Measurements from ENCODE around the gene LRRC10B.

The LRRC10B gene

DNA sequence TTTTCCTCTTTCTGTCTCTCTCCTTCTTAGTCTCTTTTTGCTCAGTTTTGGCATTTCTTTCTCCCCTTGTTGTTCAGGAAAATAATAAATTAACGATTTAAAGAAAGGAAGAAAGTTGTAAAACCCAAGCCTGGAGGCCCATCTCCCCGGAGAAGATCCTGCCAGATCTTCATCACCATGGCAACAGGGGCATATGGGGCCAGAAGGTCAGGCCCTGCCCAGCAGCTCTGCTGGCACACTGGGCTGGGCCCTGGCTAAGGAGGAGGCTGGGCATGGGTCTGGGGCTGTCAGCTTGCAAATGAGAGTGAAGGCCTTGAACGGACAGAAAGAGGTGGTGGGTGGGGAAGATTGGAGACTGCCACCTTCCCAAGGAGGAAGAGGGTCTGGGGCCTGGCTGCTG, 2.8 kb downstream of the LRRC10B start:
- Histone ChIP-seq H3K4me3 (ENCODE audit: low read depth in 1 of 2, low read length in 2 of 2) (no peak overlapping the region), H3K27me3 (ENCODE audit: low read depth, low read length) (peaks cover 22% of the 10 kb centered on the region), H3K36me3 (ENCODE audit: control insufficient read depth in 1 of 2, insufficient read depth in 2 of 2, low read length in 2 of 2) (no peaks in the 10 kb centered on the region), H3K9me3 (ENCODE audit: control insufficient read depth in 1 of 2, low read length in 2 of 2) (no peaks in the 10 kb centered on the region), H3K4me1 (ENCODE audit: control insufficient read depth in 1 of 2, insufficient read depth in 2 of 2, low read length in 2 of 2) (peaks cover 0 to 20% of the 10 kb centered on the region in 2 donors), H3K27ac (ENCODE audit: low read length) (no peak overlapping the region)

DNA sequence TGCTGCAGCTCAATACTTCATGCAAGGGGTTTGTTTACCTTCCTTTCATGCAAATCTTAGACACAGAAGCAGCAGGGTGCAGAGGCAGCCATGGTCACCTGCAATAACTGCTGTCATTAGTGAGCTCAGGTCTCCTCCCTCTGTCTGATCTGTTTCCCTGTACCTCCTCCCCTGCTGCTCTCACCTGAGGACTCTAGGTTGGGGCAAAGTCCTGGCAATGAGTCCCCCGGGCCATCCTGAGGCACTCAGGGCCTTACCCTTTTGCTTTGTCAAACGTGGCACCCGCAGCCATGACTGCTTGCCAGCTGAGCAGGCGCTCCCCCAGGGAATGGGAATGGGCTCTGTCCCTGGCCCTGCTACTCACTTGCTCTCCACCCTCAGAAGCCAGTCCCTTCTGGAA, 3.9 kb downstream of the LRRC10B start:
- no peaks in the 10 kb centered on the region for H3K36me3 ChIP-seq (ENCODE audit: control insufficient read depth in 1 of 2, insufficient read depth in 2 of 2, low read length in 2 of 2)
- no peak overlapping the region for H3K4me3 ChIP-seq (ENCODE audit: low read depth in 1 of 2, low read length in 2 of 2)
- peaks cover 20% of the 10 kb centered on the region for H3K27me3 ChIP-seq (ENCODE audit: low read depth, low read length)
- no peaks in the 10 kb centered on the region for H3K9me3 ChIP-seq (ENCODE audit: control insufficient read depth in 1 of 2, low read length in 2 of 2)
- H3K4me1 ChIP-seq (ENCODE audit: control insufficient read depth in 1 of 2, insufficient read depth in 2 of 2, low read length in 2 of 2), result peaks cover 0 to 26% of the 10 kb centered on the region in 2 donors
- H3K27ac ChIP-seq (ENCODE audit: low read length), result peak overlapping the region; percentile 14

DNA sequence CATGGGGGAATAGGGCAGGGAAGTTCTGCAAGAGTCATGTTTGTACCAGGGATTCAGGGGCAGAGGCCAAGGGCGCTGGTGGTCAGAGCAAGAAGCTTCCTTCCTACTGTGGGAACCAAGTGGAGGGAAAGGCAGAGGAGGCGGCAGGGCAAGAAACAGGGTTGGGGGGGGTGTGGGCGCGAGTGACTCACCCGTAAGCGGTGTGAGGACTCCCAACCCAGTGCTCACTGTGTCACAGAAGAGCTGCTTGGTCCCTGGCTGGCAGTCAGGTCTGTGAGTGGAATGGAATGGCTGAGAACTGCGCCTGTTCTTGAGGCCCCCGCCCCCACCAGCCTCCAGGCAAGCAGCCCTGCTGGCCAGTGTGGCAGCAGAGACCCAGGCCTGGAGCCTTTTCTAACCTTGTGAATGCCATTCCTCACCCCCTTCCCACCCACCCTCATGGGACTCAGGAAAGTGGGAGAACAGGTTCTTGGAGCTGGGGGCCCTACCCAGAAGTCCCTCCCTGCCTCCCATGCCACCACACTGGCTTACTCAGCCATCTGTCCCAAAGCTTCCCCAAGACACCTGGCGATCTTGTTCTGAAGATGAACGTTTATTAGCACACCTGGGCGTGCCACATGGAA, 4.7 kb downstream of the LRRC10B start:
- Histone ChIP-seq H3K36me3 (ENCODE audit: control insufficient read depth in 1 of 2, insufficient read depth in 2 of 2, low read length in 2 of 2) (no peaks in the 10 kb centered on the region), H3K9me3 (ENCODE audit: control insufficient read depth in 1 of 2, low read length in 2 of 2) (no peaks in the 10 kb centered on the region), H3K4me3 (ENCODE audit: low read depth in 1 of 2, low read length in 2 of 2) (no peak overlapping the region), H3K4me1 (ENCODE audit: control insufficient read depth in 1 of 2, insufficient read depth in 2 of 2, low read length in 2 of 2) (peaks cover 0 to 26% of the 10 kb centered on the region in 2 donors), H3K27ac (ENCODE audit: low read length) (no peak overlapping the region), H3K27me3 (ENCODE audit: low read depth, low read length) (peaks cover 12% of the 10 kb centered on the region)

DNA sequence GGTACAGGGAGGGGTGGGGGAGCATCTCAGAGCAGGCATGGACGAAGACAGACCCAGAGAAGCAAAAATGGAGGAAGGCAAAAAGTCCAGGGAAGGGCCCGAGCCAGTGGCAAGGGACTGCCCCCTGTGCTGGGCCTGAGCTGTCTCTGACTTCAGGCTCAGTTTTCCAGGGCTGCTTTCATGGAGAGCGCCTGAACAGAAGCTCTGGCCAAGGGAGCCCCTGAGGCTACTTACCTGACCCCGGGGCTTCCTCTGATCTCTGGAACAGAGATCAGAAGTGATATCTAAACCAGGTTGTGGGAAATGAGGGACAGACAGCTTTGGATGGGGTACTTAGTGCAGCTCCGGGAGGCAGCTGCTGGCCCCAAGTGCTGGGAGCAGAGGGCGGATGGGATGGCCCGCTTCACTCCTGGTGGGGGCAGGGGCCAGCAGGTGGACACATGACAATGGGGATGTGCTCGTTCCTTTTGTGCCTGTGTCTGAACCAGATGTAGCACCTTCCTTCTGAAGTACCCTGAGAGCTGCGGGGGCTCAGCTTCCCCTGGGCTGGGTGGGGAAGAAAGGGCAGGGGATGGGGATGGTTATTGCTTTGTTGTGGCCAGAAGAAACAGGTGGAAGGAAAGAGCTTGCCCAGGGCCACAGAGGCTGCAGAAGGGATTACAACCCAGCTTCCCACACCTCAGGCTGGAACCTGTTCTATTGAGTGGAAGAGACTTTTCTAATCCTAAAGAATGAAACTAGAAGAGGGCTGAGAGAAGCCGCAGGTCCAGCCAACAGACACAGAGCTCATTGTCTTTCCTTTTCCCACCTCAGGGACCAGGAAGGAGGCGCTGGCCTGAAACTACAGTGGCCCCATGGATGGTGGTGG, 5.7 kb downstream of the LRRC10B start:
- Histone ChIP-seq H3K36me3 (ENCODE audit: control insufficient read depth in 1 of 2, insufficient read depth in 2 of 2, low read length in 2 of 2) (no peaks in the 10 kb centered on the region), H3K4me3 (ENCODE audit: low read depth in 1 of 2, low read length in 2 of 2) (no peak overlapping the region), H3K27ac (ENCODE audit: low read length) (no peak overlapping the region), H3K27me3 (ENCODE audit: low read depth, low read length) (peaks cover 12% of the 10 kb centered on the region), H3K4me1 (ENCODE audit: control insufficient read depth in 1 of 2, insufficient read depth in 2 of 2, low read length in 2 of 2) (peaks cover 0 to 22% of the 10 kb centered on the region in 2 donors), H3K9me3 (ENCODE audit: control insufficient read depth in 1 of 2, low read length in 2 of 2) (no peaks in the 10 kb centered on the region)

DNA sequence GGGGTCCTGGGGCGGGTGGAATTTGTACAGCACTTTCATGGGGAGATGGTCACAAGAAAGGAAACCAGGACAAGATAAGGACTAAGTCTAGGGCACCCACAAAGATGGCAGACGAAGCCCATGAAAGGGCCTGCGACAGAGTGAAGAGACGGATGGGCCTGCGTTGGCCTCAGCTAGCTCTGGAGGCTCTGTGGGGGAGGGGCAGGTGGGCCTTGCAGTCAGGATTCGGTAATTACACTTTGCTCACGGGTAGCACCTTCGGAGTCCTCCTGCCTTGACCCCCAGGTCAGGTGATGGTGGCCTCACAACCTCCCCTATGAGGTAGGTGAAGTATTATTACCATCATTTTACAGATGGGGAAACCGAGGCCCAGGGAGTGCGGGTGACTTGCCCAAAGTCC, 7.1 kb downstream of the LRRC10B start:
- Histone ChIP-seq H3K36me3 (ENCODE audit: control insufficient read depth in 1 of 2, insufficient read depth in 2 of 2, low read length in 2 of 2) (no peaks in the 10 kb centered on the region), H3K27me3 (ENCODE audit: low read depth, low read length) (peaks cover 5% of the 10 kb centered on the region), H3K4me3 (ENCODE audit: low read depth in 1 of 2, low read length in 2 of 2) (no peak overlapping the region), H3K9me3 (ENCODE audit: control insufficient read depth in 1 of 2, low read length in 2 of 2) (no peaks in the 10 kb centered on the region), H3K4me1 (ENCODE audit: control insufficient read depth in 1 of 2, insufficient read depth in 2 of 2, low read length in 2 of 2) (peaks cover 0 to 10% of the 10 kb centered on the region in 2 donors), H3K27ac (ENCODE audit: low read length) (no peak overlapping the region)

DNA sequence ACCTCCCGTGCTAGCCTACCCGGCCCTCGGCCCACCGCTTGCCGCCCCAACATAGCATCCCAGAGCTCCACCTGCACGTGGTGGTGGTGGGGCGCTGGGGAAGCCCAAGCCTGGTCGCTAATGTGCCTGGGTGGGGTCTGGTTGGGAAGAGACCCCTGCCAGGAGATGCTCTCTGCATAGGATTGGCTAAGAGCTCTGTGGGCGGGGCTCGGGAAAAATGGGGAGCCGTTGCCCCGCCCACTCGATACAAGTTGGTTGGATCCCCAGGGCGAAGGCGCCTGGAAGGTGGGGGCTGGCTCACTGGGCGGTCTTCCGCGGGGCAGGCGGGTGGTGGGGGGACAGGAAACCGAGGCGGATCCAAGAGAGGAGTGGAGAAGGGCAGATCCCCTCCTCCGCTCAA, 7.6 kb downstream of the LRRC10B start:
- Histone ChIP-seq H3K4me3 (ENCODE audit: low read depth in 1 of 2, low read length in 2 of 2) (peak overlapping the region in 1 of 2 donors; percentile 47), H3K9me3 (ENCODE audit: control insufficient read depth in 1 of 2, low read length in 2 of 2) (no peaks in the 10 kb centered on the region), H3K36me3 (ENCODE audit: control insufficient read depth in 1 of 2, insufficient read depth in 2 of 2, low read length in 2 of 2) (no peaks in the 10 kb centered on the region), H3K27ac (ENCODE audit: low read length) (no peak overlapping the region), H3K27me3 (ENCODE audit: low read depth, low read length) (peaks cover 5% of the 10 kb centered on the region), H3K4me1 (ENCODE audit: control insufficient read depth in 1 of 2, insufficient read depth in 2 of 2, low read length in 2 of 2) (peaks cover 0 to 10% of the 10 kb centered on the region in 2 donors)

DNA sequence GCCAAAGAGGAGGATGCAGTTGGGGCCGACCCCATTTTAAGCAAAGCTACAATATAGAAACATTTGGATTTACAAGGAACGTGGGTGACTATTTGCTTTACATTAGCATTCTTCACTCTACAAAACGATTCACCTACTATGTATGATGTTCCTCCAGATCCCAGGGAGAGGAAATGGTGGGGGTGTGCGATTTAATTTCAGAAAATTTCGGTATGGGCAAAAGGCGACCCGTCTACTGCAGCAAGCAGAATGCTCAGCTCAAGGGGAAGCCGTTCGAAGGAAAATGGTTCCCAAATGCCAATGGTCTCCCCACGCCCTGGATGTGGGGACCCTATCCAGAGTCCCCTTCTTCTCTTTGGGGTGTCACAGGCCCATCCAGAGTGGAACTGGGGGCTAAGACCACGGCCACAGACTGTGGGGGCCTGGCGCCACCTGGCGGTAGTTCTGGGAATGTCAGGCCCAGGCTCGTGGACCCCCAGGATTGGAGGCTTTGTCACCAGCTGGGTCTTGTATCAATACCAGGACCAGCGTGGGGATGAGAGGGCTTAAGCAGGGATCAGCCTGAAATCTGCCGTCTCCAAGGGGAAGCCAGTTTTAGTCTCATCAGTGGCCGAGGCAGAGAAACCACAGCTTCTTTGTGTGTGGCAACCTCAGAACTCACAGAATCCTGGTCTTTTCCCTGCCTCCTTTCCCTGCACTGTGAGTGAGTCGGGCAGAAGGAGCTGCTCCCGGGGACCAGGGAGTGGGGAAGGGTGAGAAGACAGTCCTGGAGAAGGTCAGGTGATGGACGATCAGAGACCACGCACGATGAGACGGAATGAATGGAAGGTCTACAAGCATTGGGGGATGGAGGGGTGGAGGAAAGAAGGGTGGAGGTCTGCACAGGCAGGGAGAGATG, 8.4 kb downstream of the LRRC10B start:
- Histone ChIP-seq H3K4me1 (ENCODE audit: control insufficient read depth in 1 of 2, insufficient read depth in 2 of 2, low read length in 2 of 2) (peaks cover 0 to 10% of the 10 kb centered on the region in 2 donors), H3K27ac (ENCODE audit: low read length) (no peak overlapping the region), H3K4me3 (ENCODE audit: low read depth in 1 of 2, low read length in 2 of 2) (peak overlapping the region; percentile 37 to 47), H3K36me3 (ENCODE audit: control insufficient read depth in 1 of 2, insufficient read depth in 2 of 2, low read length in 2 of 2) (no peaks in the 10 kb centered on the region), H3K27me3 (ENCODE audit: low read depth, low read length) (no peaks in the 10 kb centered on the region), H3K9me3 (ENCODE audit: control insufficient read depth in 1 of 2, low read length in 2 of 2) (no peaks in the 10 kb centered on the region)

DNA sequence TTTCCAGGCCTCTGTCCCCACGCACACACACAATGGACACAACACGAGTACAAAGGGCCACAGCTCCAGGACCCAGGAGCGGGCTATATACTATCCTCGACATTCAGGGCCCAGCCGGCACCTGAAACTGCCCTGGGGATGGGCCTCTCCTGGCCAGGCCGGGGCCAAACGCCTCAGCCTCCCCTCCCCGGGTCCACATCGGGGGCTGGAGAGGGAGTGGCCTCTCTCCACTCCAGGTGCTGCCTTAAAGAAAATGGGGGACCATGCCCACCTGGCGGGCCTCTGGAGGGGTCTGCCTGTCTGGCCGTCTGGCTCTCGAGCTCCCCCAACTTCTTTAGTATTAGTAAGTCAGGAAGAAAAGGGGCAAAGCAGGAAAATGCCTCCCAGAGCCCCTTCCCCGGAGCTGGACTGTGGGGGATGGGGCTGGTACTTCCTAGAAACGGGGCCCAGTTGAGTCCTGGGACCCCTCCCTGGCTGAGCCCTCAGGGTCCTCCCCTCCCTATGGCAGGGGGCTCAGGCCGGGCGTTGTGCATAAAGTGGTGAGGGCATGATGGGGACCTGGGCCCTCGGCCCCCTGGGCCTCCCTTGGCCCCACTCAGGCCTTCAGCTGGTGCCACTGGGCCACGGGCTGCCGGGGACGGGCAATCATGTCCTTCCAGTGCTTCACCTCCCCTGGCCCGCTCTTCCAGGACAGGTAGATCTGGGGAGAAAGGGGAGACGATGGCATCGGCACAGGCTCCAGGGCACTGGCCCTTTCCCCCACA, 9.7 kb downstream of the LRRC10B start:
- no peaks in the 10 kb centered on the region for H3K9me3 ChIP-seq (ENCODE audit: control insufficient read depth in 1 of 2, low read length in 2 of 2)
- no peak overlapping the region for H3K4me3 ChIP-seq (ENCODE audit: low read depth in 1 of 2, low read length in 2 of 2)
- no peaks in the 10 kb centered on the region for H3K27me3 ChIP-seq (ENCODE audit: low read depth, low read length)
- H3K4me1 ChIP-seq (ENCODE audit: control insufficient read depth in 1 of 2, insufficient read depth in 2 of 2, low read length in 2 of 2), result peaks cover 0 to 10% of the 10 kb centered on the region in 2 donors
- no peak overlapping the region for H3K27ac ChIP-seq (ENCODE audit: low read length)
- H3K36me3 ChIP-seq (ENCODE audit: control insufficient read depth in 1 of 2, insufficient read depth in 2 of 2, low read length in 2 of 2), result no peaks in the 10 kb centered on the region

DNA sequence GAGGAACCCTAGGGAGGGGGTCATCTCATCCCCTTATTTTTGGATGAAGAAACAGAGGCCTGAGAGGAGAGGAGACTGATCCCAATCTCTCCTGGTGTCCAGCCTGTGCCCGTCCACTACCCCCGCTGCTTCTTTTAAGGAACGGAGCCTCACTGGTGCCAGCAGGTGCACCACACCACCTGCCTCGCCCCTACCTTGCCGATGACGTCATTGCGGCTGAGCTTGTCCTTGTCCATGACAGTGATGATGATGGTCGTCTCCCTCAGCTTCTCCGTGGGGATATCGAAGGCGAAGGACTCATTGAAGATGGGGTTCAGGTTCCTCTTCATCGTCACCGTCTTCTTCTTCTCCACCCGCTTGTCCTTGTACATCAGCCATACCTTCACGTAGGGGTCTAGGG, 14.3 kb downstream of the LRRC10B start:
- H3K27me3 ChIP-seq (ENCODE audit: low read depth, low read length), result no peaks in the 10 kb centered on the region
- H3K4me3 ChIP-seq (ENCODE audit: low read depth in 1 of 2, low read length in 2 of 2), result no peak overlapping the region
- no peaks in the 10 kb centered on the region for H3K36me3 ChIP-seq (ENCODE audit: control insufficient read depth in 1 of 2, insufficient read depth in 2 of 2, low read length in 2 of 2)
- H3K4me1 ChIP-seq (ENCODE audit: control insufficient read depth in 1 of 2, insufficient read depth in 2 of 2, low read length in 2 of 2), result no peaks in the 10 kb centered on the region
- H3K9me3 ChIP-seq (ENCODE audit: control insufficient read depth in 1 of 2, low read length in 2 of 2), result no peaks in the 10 kb centered on the region
- no peak overlapping the region for H3K27ac ChIP-seq (ENCODE audit: low read length)

DNA sequence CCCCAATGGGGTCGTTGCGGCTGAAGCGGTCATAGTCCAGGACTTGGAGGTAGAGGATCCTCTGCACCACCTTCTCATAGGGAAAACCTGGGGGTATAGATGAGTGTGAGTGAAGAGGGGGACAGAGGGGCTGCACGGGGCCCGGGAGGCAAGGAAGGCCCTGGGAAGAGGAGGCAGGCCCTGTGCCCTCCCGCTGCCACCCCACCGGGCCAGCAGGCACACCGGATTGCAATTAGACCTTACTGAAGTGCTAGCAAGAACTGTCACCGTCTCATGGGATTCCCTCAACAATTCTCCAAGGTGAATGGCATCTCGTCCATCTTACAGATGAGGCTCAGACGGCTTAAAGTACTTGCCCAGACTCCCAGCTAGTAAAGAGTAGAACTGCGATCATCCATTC, 15.9 kb downstream of the LRRC10B start:
- no peak overlapping the region for H3K27ac ChIP-seq (ENCODE audit: low read length)
- no peaks in the 10 kb centered on the region for H3K4me1 ChIP-seq (ENCODE audit: control insufficient read depth in 1 of 2, insufficient read depth in 2 of 2, low read length in 2 of 2)
- H3K9me3 ChIP-seq (ENCODE audit: control insufficient read depth in 1 of 2, low read length in 2 of 2), result no peaks in the 10 kb centered on the region
- H3K36me3 ChIP-seq (ENCODE audit: control insufficient read depth in 1 of 2, insufficient read depth in 2 of 2, low read length in 2 of 2), result no peaks in the 10 kb centered on the region
- H3K4me3 ChIP-seq (ENCODE audit: low read depth in 1 of 2, low read length in 2 of 2), result no peak overlapping the region
- no peaks in the 10 kb centered on the region for H3K27me3 ChIP-seq (ENCODE audit: low read depth, low read length)
